Renal pelvis (tissue), 4 donors: ENCODE data around the gene TMEM117. TPM values are rescaled to one million over a fixed set of nuclear protein-coding genes. Genes with fewer than 3 reads are reported as not detected.
A peak's percentile ranks its signal among the peaks of the same experiment; 100 is the strongest.
"Not testable (repeated sequence)": the region's sequence is repeated elsewhere in the genome, so short reads cannot be mapped to it uniquely, and the experiment has no call there.

ENCODE experiments used
- DNase-seq: peaks from one replicate; pipeline ENCODE4 v3.0.0-alpha.2; 2013
- polyA plus RNA-seq, 3 donors: library from polyadenylated mRNA; unstranded; fragments of 120-200 nt; gene quantifications; one replicate each; pipeline ENCODE4 v1.2.1, GENCODE V29; 2013; ENCODE audit not compliant: insufficient read length in 3 of 3

TMEM117 gene
- polyA plus RNA-seq, 3 donors: 9.1 to 12.7 (median 12.7) TPM

GRCh38 chr12:44015333-44015941 is 179.6 kb downstream of the TMEM117 start:
- DNase-seq: peak; percentile 54

GRCh38 chr12:44017216-44017615 is 181.3 kb downstream of the TMEM117 start:
- DNase-seq: no peak

DNA sequence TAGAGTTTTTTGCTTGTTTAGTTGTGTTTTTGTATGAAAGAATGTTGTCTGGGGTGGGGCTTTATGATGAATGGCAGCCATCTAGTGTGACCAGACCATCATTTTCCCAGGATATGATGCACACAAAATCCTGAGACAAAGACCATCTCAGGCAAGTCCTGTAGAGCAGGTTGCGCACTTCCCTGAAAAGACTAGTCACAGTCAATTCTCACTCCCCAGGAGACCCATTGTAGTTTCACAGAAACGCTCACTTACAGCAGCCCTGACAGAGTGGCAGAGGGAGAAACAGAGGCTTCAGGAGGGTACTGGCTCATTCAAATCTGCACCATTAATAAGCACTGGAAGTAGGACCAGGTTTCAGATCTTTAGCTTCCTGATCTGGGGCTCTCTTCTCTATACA is 183.2 kb downstream of the TMEM117 start:
- DNase-seq: no peak

GRCh38 chr12:44020555-44020954 is 184.7 kb downstream of the TMEM117 start:
- DNase-seq: no peak

DNA sequence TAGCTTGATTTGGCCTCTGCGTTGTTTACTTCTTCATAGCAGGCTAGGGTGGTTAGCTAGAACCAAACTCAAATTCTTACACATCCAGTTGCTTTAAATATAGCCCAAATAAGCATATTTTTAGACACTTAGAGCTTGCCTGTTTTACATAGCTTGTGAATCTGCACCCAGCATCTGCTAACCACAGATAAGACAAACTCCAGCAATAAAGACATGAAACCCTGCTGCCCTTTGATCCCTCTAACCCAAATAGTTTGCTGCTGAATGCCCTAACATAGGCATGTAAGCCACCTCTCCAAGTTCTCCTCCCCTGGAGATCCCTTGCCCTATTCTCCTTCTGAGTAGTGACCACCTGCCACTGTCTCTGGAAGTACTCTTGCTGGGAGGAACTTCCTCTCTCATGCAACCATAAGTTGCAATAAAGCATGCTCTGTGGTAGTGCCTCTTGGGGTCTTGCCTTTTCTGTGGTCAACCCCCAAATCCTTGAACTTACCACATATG is 185.6 kb downstream of the TMEM117 start:
- DNase-seq: no peak

- DNase-seq: no peak
Measured at GRCh38 chr12:44025499-44025898, 189.6 kb downstream of the TMEM117 start.

- DNase-seq: no peak
Measured at GRCh38 chr12:44026046-44026445, 190.2 kb downstream of the TMEM117 start.

DNA sequence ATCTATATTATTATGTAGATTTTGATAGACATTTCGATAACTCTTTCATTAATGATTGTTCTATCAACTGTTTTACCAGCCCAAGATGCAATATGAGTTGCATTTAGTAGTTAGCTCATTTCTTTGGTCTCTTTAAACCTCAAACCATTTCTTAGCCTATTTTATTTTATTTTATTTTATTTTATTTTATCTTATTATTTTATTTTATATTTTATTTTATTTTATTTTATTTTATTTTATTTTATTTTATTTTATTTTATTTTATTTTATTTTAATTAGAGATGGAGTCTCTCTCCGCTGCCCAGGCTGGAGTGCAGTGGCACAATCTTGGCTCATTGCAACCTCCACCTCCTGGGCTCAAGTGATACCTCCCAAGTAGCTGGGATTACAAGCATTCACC is 191.0 kb downstream of the TMEM117 start:
- not testable (repeated sequence) for DNase-seq

GRCh38 chr12:44029194-44029593 is 193.3 kb downstream of the TMEM117 start:
- no peak for DNase-seq

DNA sequence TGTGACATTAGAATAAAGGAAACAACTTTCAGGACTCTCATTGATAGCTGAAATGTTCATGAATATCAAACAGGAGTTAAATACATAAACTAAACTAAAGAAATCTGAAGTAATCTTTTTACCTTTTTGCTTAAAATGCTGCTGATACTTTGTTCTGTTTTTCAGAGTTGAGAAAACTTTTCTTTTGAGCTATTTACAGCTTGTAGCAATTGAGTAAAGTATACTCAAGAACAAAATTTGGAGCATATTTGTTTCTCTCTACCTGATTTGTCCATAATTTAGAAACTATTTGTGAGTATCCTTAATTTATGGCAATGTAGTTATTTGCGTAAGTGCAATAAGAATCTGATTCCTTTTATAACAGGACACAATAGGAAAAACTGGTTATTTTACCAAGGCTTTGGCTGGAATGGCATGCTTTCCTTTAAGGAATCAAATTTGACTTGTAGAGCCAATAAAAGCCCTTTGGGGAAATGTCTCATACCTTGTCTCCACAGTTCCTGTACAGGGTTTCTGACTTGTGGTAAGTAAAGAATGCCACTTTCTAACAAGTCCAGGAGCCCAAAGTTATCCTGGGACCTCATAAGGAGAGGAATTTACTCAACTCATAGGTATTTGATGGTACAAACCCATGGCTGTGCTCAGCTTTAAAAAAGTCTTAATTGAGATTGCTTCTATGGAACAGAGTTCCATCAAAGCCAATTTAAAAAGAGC is 195.7 kb downstream of the TMEM117 start:
- DNase-seq: no peak

GRCh38 chr12:44034906-44035305 is 199.0 kb downstream of the TMEM117 start:
- DNase-seq: no peak

- DNase-seq: no peak
Measured at GRCh38 chr12:44036875-44037443, 201.1 kb downstream of the TMEM117 start.

GRCh38 chr12:44038411-44038810 is 202.5 kb downstream of the TMEM117 start:
- DNase-seq: no peak

- not testable (repeated sequence) for DNase-seq
Measured at GRCh38 chr12:44044491-44044890, 208.6 kb downstream of the TMEM117 start.

DNA sequence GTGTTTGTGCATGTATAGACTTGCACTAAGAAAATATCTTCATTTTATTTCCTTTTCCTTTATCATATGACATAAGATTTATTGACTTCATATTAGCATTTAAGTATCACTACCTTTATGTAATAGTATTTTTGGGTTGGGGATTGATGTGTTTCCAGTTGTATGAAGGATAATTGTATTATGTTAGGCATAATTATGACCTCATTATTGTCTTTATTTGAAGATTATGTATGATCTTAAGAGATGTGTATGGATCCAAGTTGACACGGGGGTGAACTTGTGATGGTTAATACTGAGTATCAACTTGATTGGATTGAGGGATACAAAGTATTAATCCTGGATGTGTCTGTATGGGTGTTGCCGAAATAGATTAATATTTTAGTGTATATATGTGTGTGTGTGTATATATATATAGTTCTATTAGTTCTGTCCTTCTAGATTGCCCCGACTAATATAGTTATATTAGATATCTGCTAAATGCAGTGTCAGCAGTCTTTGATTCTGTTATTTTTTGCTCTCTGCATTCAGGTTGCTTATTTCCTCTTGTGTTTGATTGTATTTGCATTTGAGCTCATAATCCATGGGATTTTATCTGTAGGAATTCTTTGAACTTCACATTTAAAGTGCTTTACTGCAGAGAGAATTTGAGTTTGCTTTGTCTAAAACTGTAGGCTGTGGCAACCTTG is 211.0 kb downstream of the TMEM117 start:
- no peak for DNase-seq

- DNase-seq: no peak
Measured at GRCh38 chr12:44052554-44052953, 216.7 kb downstream of the TMEM117 start.

DNA sequence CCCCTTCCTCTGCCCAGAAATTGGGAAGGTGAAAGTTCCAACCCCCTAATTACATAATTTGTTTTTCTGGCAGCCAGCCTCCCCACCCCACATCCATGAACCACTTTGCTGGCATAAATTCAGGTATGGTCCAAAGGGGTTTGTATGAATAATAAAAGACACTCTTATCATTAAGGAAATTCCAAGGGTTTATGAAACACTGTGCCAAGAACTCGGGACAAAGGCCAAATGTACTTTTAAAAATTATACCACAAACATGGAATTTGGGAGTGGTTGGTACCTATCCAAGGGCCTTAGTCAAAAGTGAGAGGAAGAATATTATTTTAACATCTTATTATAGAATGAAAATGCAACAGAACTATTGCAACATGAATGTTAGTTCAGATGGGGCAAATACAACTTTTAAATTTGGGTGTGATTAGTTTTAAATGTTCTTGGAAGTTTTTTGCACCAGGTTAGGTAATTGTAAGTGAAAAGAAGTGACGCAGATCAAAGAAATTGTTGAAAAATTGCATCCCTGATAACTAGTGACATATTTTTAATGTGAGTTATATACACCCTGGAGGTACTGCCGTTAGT is 217.8 kb downstream of the TMEM117 start:
- no peak for DNase-seq

- no peak for DNase-seq
Measured at GRCh38 chr12:44054281-44054680, 218.4 kb downstream of the TMEM117 start.

DNA sequence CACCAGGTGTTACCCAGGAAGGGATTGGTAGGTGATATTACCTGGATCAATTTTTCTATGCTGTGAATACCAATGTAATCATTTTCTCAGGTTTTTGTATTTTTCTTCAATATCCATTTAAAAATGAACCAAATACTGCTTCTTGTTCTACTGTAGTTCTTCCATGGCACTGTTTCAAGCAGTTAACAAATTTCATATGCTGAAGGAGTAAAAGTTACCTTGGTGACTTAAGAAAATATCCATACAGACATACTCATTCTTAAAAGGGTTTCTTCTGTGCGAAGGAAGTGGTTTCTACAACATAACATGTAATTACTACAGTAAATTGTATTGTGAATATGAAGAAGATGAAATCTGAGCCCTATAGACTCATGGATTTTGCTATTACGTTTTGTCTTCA is 222.5 kb downstream of the TMEM117 start:
- DNase-seq: no peak

DNA sequence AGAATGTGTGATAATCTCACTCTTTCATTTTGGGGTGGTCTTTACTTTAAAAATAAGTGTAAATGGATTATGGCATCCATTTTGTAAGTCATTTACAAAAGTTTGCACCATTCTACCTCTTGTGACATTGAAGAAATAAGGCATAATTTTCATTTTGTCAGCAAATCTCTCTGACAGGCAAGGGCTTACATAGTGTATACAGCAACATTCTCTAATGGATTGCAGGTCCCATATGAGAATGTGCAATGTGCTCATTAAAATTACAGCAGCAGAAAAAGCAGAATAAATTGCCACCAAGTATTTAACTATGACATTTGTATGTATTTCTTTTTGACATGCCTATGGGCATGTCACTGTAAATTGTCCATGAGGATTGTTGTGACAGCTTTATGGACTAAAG is 223.6 kb downstream of the TMEM117 start:
- no peak for DNase-seq

DNA sequence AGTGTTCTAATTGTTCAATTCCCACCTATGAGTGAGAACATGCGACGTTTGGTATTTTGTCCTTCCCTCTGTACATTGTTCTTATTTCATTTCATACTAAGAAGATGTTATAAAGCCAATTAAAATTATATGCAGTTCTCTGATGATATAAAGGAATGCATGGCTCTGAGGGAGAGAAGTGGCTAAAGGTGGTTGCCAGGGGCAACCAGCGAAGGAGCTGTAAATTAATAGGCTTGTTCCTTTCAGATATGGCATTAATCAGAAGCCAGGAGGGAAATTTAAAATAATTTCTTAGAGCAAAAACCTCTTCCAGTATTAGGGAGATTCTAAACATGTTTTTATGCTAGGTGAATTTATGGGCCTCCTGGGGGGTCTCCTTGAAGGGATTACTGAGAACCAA is 227.8 kb downstream of the TMEM117 start:
- no peak for DNase-seq

GRCh38 chr12:44076871-44077270 is 241.0 kb downstream of the TMEM117 start:
- no peak for DNase-seq
